ENCODE data around the gene CNTN4.
"Not testable (repeated sequence)": the region's sequence is repeated elsewhere in the genome, so short reads cannot be mapped to it uniquely, and the experiment has no call there.

The CNTN4 gene

GRCh38 chr3:2504912-2505311 lies 406.2 kb downstream of the CNTN4 start:
- Histone ChIP-seq H3K27ac (no peak overlapping the region), H3K4me3 (no peak overlapping the region)

- H3K27ac ChIP-seq: no peak overlapping the region
- no peak overlapping the region for H3K4me3 ChIP-seq
Observed at GRCh38 chr3:2506776-2507175, 408.1 kb downstream of the CNTN4 start.

GRCh38 chr3:2510591-2511145 lies 412.0 kb downstream of the CNTN4 start:
- Histone ChIP-seq H3K4me3 (no peak overlapping the region), H3K27ac (no peak overlapping the region)

- H3K27ac ChIP-seq: no peak overlapping the region
Observed at GRCh38 chr3:2511356-2511755, 412.7 kb downstream of the CNTN4 start.

GRCh38 chr3:2512881-2513280 lies 414.2 kb downstream of the CNTN4 start:
- Histone ChIP-seq H3K4me3 (no peak overlapping the region), H3K27ac (no peak overlapping the region)

More at GRCh38 chr3:2511356-2511755, 412.7 kb downstream of the CNTN4 start:
- H3K4me3 ChIP-seq: no peak overlapping the region

- no peak overlapping the region for H3K27ac ChIP-seq
- H3K4me3 ChIP-seq: no peak overlapping the region
Observed at GRCh38 chr3:2513986-2514385, 415.3 kb downstream of the CNTN4 start.

GRCh38 chr3:2516762-2517441 lies 418.2 kb downstream of the CNTN4 start:
- Histone ChIP-seq H3K4me3 (no peak overlapping the region), H3K27ac (no peak overlapping the region)

GRCh38 chr3:2517500-2518172 lies 419.0 kb downstream of the CNTN4 start:
- no peak overlapping the region for H3K27ac ChIP-seq
- H3K4me3 ChIP-seq: no peak overlapping the region

GRCh38 chr3:2523281-2523836 lies 424.7 kb downstream of the CNTN4 start:
- Histone ChIP-seq H3K4me3 (no peak overlapping the region), H3K27ac (no peak overlapping the region)

- Histone ChIP-seq H3K27ac (no peak overlapping the region), H3K4me3 (no peak overlapping the region)
Observed at GRCh38 chr3:2525968-2526367, 427.3 kb downstream of the CNTN4 start.

GRCh38 chr3:2526926-2527325 lies 428.3 kb downstream of the CNTN4 start:
- H3K27ac ChIP-seq: no peak overlapping the region
- H3K4me3 ChIP-seq: no peak overlapping the region

GRCh38 chr3:2527328-2527727 lies 428.7 kb downstream of the CNTN4 start:
- H3K4me3 ChIP-seq, H3K27ac ChIP-seq: not testable (repeated sequence)

- not testable (repeated sequence) for H3K27ac ChIP-seq, H3K4me3 ChIP-seq
Observed at GRCh38 chr3:2534767-2535166, 436.1 kb downstream of the CNTN4 start.

- no peak overlapping the region for H3K4me3 ChIP-seq
- H3K27ac ChIP-seq: no peak overlapping the region
Observed at GRCh38 chr3:2535206-2535605, 436.5 kb downstream of the CNTN4 start.

GRCh38 chr3:2536575-2536974 lies 437.9 kb downstream of the CNTN4 start:
- Histone ChIP-seq H3K4me3 (no peak overlapping the region), H3K27ac (no peak overlapping the region)

- no peak overlapping the region for H3K4me3 ChIP-seq
- H3K27ac ChIP-seq: no peak overlapping the region
Observed at GRCh38 chr3:2540115-2540514, 441.4 kb downstream of the CNTN4 start.

GRCh38 chr3:2543247-2543646 lies 444.6 kb downstream of the CNTN4 start:
- Histone ChIP-seq H3K27ac (no peak overlapping the region), H3K4me3 (no peak overlapping the region)

- Histone ChIP-seq H3K27ac (no peak overlapping the region), H3K4me3 (no peak overlapping the region)
Observed at GRCh38 chr3:2544212-2544611, 445.5 kb downstream of the CNTN4 start.

- Histone ChIP-seq H3K27ac (no peak overlapping the region), H3K4me3 (no peak overlapping the region)
Observed at GRCh38 chr3:2544718-2545117, 446.1 kb downstream of the CNTN4 start.

GRCh38 chr3:2547049-2547448 lies 448.4 kb downstream of the CNTN4 start:
- H3K27ac ChIP-seq: no peak overlapping the region
- H3K4me3 ChIP-seq: no peak overlapping the region

- Histone ChIP-seq H3K4me3 (no peak overlapping the region), H3K27ac (no peak overlapping the region)
Observed at GRCh38 chr3:2554656-2555055, 456.0 kb downstream of the CNTN4 start.
